ENCODE results near the gene TNFRSF8. TPM values are rescaled to one million over a fixed set of nuclear protein-coding genes. Genes with fewer than 3 reads are reported as not detected.

The TNFRSF8 gene
- total and polyA plus RNA-seq, 9 of the 15 experiments (the other 6 are each of a cell fraction or from before 2014, with no cell fraction given) = 3.5 to 38.4 (median 17.1) TPM

DNA sequence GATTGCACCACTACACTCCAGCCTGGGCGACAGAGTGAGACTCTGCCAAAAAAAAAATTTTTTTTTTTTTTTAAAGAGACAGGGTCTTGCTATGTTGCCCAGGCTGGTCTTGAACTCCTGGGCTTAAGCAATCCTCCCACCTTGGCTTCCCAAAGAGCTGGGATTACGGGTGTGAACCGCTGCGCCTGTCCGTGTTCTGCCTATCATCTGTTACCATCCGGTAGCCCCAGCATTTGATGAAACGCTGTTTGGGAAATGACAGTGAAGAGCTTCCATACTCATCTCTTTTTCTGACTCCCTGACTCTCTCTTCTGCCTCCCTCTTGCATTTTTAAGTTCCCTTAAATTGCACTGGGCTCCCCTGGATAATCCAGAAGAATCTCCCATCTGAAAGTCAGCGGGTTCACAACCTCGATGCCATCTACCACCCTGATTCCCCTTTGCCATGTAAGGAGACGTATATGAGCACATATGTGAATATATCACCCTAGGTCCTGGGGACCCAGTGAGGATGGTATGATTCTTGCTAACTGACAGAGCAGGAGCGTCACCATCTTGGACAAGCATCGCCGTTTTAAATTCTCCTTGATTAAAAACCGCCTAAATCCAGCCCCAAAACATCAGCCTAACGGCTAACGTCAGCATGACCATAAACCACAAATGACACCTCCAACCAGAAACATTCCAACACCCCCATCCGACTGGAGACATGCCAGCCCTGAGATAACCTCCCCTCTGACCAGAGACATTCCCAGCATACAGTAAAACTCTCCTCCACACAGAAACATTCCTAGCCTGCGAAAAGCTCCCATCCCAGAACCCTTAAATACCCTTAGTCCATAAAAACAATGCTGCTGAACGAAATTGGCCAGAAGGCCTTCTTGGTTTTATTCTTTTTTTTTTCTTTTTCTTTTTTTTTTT lies 12.4 kb downstream of the TNFRSF8 start (continued):
- peak; percentile 91 for TF ChIP-seq EP300 (IDR thresholded peaks at IDR 0.05; ENCODE audit: low read length)
- TF ChIP-seq CXXC5 (CRISPR knock-in tag; IDR thresholded peaks at IDR 0.05) = peak; percentile 97
- TF ChIP-seq, protein P1, sequence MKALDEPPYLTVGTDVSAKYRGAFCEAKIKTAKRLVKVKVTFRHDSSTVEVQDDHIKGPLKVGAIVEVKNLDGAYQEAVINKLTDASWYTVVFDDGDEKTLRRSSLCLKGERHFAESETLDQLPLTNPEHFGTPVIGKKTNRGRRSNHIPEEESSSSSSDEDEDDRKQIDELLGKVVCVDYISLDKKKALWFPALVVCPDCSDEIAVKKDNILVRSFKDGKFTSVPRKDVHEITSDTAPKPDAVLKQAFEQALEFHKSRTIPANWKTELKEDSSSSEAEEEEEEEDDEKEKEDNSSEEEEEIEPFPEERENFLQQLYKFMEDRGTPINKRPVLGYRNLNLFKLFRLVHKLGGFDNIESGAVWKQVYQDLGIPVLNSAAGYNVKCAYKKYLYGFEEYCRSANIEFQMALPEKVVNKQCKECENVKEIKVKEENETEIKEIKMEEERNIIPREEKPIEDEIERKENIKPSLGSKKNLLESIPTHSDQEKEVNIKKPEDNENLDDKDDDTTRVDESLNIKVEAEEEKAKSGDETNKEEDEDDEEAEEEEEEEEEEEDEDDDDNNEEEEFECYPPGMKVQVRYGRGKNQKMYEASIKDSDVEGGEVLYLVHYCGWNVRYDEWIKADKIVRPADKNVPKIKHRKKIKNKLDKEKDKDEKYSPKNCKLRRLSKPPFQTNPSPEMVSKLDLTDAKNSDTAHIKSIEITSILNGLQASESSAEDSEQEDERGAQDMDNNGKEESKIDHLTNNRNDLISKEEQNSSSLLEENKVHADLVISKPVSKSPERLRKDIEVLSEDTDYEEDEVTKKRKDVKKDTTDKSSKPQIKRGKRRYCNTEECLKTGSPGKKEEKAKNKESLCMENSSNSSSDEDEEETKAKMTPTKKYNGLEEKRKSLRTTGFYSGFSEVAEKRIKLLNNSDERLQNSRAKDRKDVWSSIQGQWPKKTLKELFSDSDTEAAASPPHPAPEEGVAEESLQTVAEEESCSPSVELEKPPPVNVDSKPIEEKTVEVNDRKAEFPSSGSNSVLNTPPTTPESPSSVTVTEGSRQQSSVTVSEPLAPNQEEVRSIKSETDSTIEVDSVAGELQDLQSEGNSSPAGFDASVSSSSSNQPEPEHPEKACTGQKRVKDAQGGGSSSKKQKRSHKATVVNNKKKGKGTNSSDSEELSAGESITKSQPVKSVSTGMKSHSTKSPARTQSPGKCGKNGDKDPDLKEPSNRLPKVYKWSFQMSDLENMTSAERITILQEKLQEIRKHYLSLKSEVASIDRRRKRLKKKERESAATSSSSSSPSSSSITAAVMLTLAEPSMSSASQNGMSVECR (CRISPR knock-in tag; IDR thresholded peaks at IDR 0.05) = no peak
- TF ChIP-seq ZNF274 (IDR thresholded peaks at IDR 0.05; ENCODE audit: borderline replicate concordance, low read depth, low read length) = no peak
- TF ChIP-seq NBN (IDR thresholded peaks at IDR 0.05; ENCODE audit: low read depth) = peak; percentile 89
- TF ChIP-seq PCBP1 (IDR thresholded peaks at IDR 0.05; ENCODE audit: low read depth, low read length, poor library complexity, severe bottlenecking) = no peak
- no peak for TF ChIP-seq PHF20 (IDR thresholded peaks at IDR 0.05; ENCODE audit: partially characterized antibody)
- TF ChIP-seq, protein P2, sequence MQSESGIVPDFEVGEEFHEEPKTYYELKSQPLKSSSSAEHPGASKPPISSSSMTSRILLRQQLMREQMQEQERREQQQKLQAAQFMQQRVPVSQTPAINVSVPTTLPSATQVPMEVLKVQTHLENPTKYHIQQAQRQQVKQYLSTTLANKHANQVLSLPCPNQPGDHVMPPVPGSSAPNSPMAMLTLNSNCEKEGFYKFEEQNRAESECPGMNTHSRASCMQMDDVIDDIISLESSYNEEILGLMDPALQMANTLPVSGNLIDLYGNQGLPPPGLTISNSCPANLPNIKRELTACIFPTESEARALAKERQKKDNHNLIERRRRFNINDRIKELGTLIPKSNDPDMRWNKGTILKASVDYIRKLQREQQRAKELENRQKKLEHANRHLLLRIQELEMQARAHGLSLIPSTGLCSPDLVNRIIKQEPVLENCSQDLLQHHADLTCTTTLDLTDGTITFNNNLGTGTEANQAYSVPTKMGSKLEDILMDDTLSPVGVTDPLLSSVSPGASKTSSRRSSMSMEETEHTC (IDR thresholded peaks at IDR 0.05) = peak; percentile 64; the same call in 1 of the 2 replicates
- TF ChIP-seq RAD21 (CRISPR knock-in tag; conservative IDR thresholded peaks at IDR 0.05 in 1 of 2, IDR thresholded peaks at IDR 0.05 in 1 of 2) = peak in 1 of 2 experiments; percentile 40; a peak in 1 of 4 replicates
- TF ChIP-seq SP1 (CRISPR knock-in tag; IDR thresholded peaks at IDR 0.05) = no peak; the same call in 1 of the 2 replicates
- TF ChIP-seq GATA2 (CRISPR knock-in tag; IDR thresholded peaks at IDR 0.05) = no peak
- peak; percentile 94 for TF ChIP-seq KLF1 (tag; IDR thresholded peaks at IDR 0.05)
- TF ChIP-seq, protein P3, sequence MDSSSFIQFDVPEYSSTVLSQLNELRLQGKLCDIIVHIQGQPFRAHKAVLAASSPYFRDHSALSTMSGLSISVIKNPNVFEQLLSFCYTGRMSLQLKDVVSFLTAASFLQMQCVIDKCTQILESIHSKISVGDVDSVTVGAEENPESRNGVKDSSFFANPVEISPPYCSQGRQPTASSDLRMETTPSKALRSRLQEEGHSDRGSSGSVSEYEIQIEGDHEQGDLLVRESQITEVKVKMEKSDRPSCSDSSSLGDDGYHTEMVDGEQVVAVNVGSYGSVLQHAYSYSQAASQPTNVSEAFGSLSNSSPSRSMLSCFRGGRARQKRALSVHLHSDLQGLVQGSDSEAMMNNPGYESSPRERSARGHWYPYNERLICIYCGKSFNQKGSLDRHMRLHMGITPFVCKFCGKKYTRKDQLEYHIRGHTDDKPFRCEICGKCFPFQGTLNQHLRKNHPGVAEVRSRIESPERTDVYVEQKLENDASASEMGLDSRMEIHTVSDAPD (CRISPR knock-in tag; IDR thresholded peaks at IDR 0.05) = peak; percentile 93
- peak; percentile 90; the same call in 1 of the 2 replicates for TF ChIP-seq ESRRA (IDR thresholded peaks at IDR 0.05; ENCODE audit: borderline replicate concordance, low read depth)
- TF ChIP-seq, protein P4, sequence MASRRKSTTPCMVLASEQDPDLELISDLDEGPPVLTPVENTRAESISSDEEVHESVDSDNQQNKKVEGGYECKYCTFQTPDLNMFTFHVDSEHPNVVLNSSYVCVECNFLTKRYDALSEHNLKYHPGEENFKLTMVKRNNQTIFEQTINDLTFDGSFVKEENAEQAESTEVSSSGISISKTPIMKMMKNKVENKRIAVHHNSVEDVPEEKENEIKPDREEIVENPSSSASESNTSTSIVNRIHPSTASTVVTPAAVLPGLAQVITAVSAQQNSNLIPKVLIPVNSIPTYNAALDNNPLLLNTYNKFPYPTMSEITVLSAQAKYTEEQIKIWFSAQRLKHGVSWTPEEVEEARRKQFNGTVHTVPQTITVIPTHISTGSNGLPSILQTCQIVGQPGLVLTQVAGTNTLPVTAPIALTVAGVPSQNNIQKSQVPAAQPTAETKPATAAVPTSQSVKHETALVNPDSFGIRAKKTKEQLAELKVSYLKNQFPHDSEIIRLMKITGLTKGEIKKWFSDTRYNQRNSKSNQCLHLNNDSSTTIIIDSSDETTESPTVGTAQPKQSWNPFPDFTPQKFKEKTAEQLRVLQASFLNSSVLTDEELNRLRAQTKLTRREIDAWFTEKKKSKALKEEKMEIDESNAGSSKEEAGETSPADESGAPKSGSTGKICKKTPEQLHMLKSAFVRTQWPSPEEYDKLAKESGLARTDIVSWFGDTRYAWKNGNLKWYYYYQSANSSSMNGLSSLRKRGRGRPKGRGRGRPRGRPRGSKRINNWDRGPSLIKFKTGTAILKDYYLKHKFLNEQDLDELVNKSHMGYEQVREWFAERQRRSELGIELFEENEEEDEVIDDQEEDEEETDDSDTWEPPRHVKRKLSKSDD (conservative IDR thresholded peaks at IDR 0.05; ENCODE audit: low read length) = no peak
